Skeletal muscle tissue (tissue), 4 donors: ENCODE data around the gene XIRP1. TPM values are rescaled to one million over a fixed set of nuclear protein-coding genes. Genes with fewer than 3 reads are reported as not detected.

Experiments used
- H3K27ac ChIP-seq: one replicate; pipeline ENCODE4 v1.7.0; 2013; ENCODE audit warnings: mild to moderate bottlenecking, low read depth, low read length, inconsistent platforms
- H3K27me3 ChIP-seq, 3 donors: one replicate each; pipeline ENCODE4 v1.7.0; 2013; ENCODE audit warnings: low read length in 3 of 3; ENCODE audit not compliant: control insufficient read depth in 3 of 3, insufficient read depth in 3 of 3
- H3K36me3 ChIP-seq, 3 donors: one replicate each; pipeline ENCODE4 v1.7.0; 2013; ENCODE audit warnings: low read length in 3 of 3; ENCODE audit not compliant: control insufficient read depth in 3 of 3, insufficient read depth in 3 of 3
- H3K4me1 ChIP-seq, 3 donors: one replicate each; pipeline ENCODE4 v1.7.0; 2013; ENCODE audit warnings: low read length in 3 of 3, mild to moderate bottlenecking in 3 of 3; ENCODE audit not compliant: control insufficient read depth in 3 of 3, insufficient read depth in 3 of 3
- H3K4me3 ChIP-seq, 3 donors: one replicate each; pipeline ENCODE4 v1.7.0; 2013; ENCODE audit warnings: low read length in 3 of 3
- H3K9ac ChIP-seq, 3 donors: one replicate each; pipeline ENCODE4 v1.7.0; 2013; ENCODE audit warnings: low read length in 3 of 3, mild to moderate bottlenecking in 3 of 3, moderate library complexity in 2 of 3, low read depth in 1 of 3
- H3K9me3 ChIP-seq, 3 donors: one replicate each; pipeline ENCODE4 v1.7.0; 2013; ENCODE audit warnings: low read length in 3 of 3; ENCODE audit not compliant: control insufficient read depth in 3 of 3
- total RNA-seq: library from RNA; depleted of rRNA; stranded (reverse); fragments of >200 nt; gene quantifications from one replicate; pipeline ENCODE4 v1.2.3, GENCODE V29; 2014
- donor health status: Osteomylitis.

XIRP1 gene
- total RNA-seq, 1 donor from 2014 or later, result 30.8 TPM

GRCh38 chr3:39188271-39189149 is 3.9 kb downstream of the XIRP1 start:
- Histone ChIP-seq H3K4me3 (peak overlapping the region; percentile 14 to 70 (median 34)), H3K27me3 (no peaks in the 10 kb centered on the region), H3K9me3 (no peaks in the 10 kb centered on the region), H3K9ac (peak overlapping the region; percentile 4 to 99 (median 50)), H3K27ac (peak overlapping the region; percentile 100), H3K36me3 (peaks cover 39 to 67% (median 46%) of the 10 kb centered on the region in 3 donors), H3K4me1 (peaks cover 62 to 94% (median 82%) of the 10 kb centered on the region in 3 donors)

GRCh38 chr3:39187372-39188155 is 4.8 kb downstream of the XIRP1 start:
- Histone ChIP-seq H3K27me3 (no peaks in the 10 kb centered on the region), H3K9me3 (no peaks in the 10 kb centered on the region), H3K36me3 (peaks cover 43 to 73% (median 46%) of the 10 kb centered on the region in 3 donors), H3K4me1 (peaks cover 65 to 96% (median 84%) of the 10 kb centered on the region in 3 donors), H3K4me3 (peak overlapping the region in 2 of 3 donors; percentile 34 to 52), H3K9ac (peak overlapping the region; percentile 4 to 99 (median 50)), H3K27ac (peak overlapping the region; percentile 100)

GRCh38 chr3:39186692-39187151 is 5.7 kb downstream of the XIRP1 start:
- Histone ChIP-seq H3K4me1 (peaks cover 73 to 96% (median 92%) of the 10 kb centered on the region in 3 donors), H3K9me3 (no peaks in the 10 kb centered on the region), H3K27ac (peak overlapping the region; percentile 70)

GRCh38 chr3:39185959-39186691 is 6.3 kb downstream of the XIRP1 start:
- Histone ChIP-seq H3K27ac (peak overlapping the region; percentile 70), H3K9ac (peak overlapping the region; percentile 27 to 99 (median 57)), H3K36me3 (peaks cover 43 to 65% (median 46%) of the 10 kb centered on the region in 3 donors), H3K27me3 (no peaks in the 10 kb centered on the region), H3K4me3 (peak overlapping the region; percentile 34 to 56 (median 38)), H3K9me3 (no peaks in the 10 kb centered on the region), H3K4me1 (peaks cover 75 to 92% (median 91%) of the 10 kb centered on the region in 3 donors)

More at GRCh38 chr3:39186692-39187151, 5.7 kb downstream of the XIRP1 start:
- peak overlapping the region in 1 of 3 donors; percentile 99 for H3K9ac ChIP-seq
- no peaks in the 10 kb centered on the region for H3K27me3 ChIP-seq
- H3K4me3 ChIP-seq, result peak overlapping the region; percentile 34 to 56 (median 38)
- H3K36me3 ChIP-seq, result peaks cover 43 to 71% (median 46%) of the 10 kb centered on the region in 3 donors

- peaks cover 79 to 90% (median 88%) of the 10 kb centered on the region in 3 donors for H3K4me1 ChIP-seq
- peak overlapping the region; percentile 70 for H3K27ac ChIP-seq
- no peak overlapping the region for H3K4me3 ChIP-seq
Measured at GRCh38 chr3:39185326-39185958, 7.0 kb downstream of the XIRP1 start.

GRCh38 chr3:39184968-39185285 is 7.5 kb downstream of the XIRP1 start:
- H3K36me3 ChIP-seq, result peaks cover 43 to 61% (median 46%) of the 10 kb centered on the region in 3 donors
- H3K4me1 ChIP-seq, result peaks cover 79 to 90% (median 88%) of the 10 kb centered on the region in 3 donors

More at GRCh38 chr3:39185326-39185958, 7.0 kb downstream of the XIRP1 start:
- H3K9me3 ChIP-seq, result no peaks in the 10 kb centered on the region
- peaks cover 43 to 64% (median 46%) of the 10 kb centered on the region in 3 donors for H3K36me3 ChIP-seq
- H3K27me3 ChIP-seq, result no peaks in the 10 kb centered on the region
- peak overlapping the region in 2 of 3 donors; percentile 11 to 99 for H3K9ac ChIP-seq

GRCh38 chr3:39184081-39184967 is 8.1 kb downstream of the XIRP1 start:
- peaks cover 75 to 88% (median 87%) of the 10 kb centered on the region in 3 donors for H3K4me1 ChIP-seq
- no peaks in the 10 kb centered on the region for H3K27me3 ChIP-seq
- no peak overlapping the region for H3K4me3 ChIP-seq
- no peaks in the 10 kb centered on the region for H3K9me3 ChIP-seq
- H3K27ac ChIP-seq, result peak overlapping the region; percentile 70
- peaks cover 43 to 59% (median 46%) of the 10 kb centered on the region in 3 donors for H3K36me3 ChIP-seq
- H3K9ac ChIP-seq, result peak overlapping the region; percentile 11 to 99 (median 37)

More at GRCh38 chr3:39184968-39185285, 7.5 kb downstream of the XIRP1 start:
- Histone ChIP-seq H3K27me3 (no peaks in the 10 kb centered on the region), H3K9ac (peak overlapping the region in 2 of 3 donors; percentile 11 to 99), H3K27ac (peak overlapping the region; percentile 70), H3K4me3 (no peak overlapping the region), H3K9me3 (no peaks in the 10 kb centered on the region)

GRCh38 chr3:39183211-39184080 is 8.9 kb downstream of the XIRP1 start:
- Histone ChIP-seq H3K27me3 (no peaks in the 10 kb centered on the region), H3K4me3 (no peak overlapping the region), H3K27ac (peak overlapping the region; percentile 70), H3K36me3 (peaks cover 40 to 54% (median 43%) of the 10 kb centered on the region in 3 donors), H3K9me3 (no peaks in the 10 kb centered on the region), H3K4me1 (peaks cover 78 to 88% (median 83%) of the 10 kb centered on the region in 3 donors), H3K9ac (peak overlapping the region in 2 of 3 donors; percentile 37 to 54)
